ENCODE measurements around the gene ASPSCR1.
A peak's percentile ranks its signal among the peaks of the same experiment; 100 is the strongest.

ASPSCR1 gene

GRCh38 chr17:81960130-81960958, 17.1 kb upstream of the ASPSCR1 start:
- no peak for DNase-seq (ENCODE audit: low read depth in 2 of 2)

DNA sequence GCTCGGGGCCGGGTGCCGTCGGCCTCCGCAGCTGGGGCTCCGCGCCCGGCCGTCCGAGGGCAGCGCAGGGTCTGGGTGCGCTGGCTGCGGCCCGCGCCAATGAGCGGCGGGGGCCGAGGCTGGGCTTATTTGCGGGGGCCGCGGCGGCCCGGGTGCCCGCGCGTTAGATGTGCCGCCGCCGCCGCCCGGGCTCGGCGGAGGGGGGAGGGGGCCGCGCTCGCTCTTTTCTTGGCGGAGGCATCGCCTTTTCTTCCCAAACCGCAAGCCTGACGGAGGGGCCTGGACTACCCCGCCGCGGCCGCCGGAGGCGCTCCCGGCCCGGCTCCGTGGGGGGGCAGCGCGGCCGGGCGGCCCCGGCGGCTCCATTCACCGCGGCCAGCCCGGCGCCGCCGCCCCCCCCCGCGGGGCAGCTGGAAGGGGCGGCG, 16.3 kb upstream of the ASPSCR1 start, which contains the start of gene NOTUM:
Gene NOTUM, minus strand, starts transcription at position 101 of the 425 bp plus-strand sequence. CDS start 278 bp downstream, outside the sequence.
- DNase-seq (ENCODE audit: low read depth in 2 of 2), result no peak

DNA sequence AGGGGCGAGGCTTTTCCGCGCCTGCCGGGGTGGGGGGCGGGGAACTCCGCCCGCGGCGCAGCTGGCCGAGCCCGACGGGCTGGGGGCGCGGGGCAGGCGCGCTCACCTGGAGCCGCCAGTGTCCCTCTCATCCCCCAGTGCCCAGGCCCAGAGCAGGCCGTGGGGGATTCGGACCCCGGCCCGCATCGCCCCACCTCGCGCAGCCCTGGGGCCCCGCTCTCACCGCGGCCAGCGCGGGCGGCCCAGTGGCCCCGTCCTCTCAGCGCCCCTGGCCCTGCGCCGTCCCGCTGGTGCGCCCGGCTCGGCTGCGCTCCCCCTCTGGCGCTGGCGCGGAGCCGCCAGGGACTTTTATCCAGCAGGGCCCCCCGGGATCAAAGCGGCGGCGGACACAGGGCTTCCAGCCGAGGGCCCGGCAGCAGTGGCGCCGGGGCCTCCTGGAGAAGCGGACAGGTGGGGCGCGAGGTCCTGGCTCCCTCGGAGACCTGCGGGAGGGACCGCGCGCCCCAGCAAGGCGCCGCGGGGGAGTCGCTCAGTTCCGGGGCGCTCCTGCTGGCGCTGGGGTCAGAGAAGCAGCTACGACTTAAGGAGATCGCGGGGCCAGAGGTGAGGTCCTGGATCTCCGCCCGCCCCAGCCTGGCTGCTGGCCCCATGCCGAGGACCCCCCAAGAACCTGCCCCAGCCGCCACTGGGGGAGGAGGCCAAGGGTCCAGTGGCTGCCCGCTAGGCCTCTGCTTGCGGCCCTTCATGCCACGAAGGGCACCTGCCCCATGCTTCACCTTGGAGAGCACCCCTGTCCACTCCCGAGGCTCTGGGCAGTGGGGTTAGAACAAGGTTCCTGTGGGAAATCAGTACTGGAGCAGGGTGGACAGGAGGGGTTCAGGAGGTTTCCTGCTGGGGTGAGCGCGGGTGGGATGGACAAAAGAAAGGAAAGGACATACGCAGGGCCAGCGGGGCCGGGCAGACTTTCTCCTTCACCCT, 15.6 kb upstream of the ASPSCR1 start:
- no peak for DNase-seq (ENCODE audit: low read depth in 2 of 2)

DNA sequence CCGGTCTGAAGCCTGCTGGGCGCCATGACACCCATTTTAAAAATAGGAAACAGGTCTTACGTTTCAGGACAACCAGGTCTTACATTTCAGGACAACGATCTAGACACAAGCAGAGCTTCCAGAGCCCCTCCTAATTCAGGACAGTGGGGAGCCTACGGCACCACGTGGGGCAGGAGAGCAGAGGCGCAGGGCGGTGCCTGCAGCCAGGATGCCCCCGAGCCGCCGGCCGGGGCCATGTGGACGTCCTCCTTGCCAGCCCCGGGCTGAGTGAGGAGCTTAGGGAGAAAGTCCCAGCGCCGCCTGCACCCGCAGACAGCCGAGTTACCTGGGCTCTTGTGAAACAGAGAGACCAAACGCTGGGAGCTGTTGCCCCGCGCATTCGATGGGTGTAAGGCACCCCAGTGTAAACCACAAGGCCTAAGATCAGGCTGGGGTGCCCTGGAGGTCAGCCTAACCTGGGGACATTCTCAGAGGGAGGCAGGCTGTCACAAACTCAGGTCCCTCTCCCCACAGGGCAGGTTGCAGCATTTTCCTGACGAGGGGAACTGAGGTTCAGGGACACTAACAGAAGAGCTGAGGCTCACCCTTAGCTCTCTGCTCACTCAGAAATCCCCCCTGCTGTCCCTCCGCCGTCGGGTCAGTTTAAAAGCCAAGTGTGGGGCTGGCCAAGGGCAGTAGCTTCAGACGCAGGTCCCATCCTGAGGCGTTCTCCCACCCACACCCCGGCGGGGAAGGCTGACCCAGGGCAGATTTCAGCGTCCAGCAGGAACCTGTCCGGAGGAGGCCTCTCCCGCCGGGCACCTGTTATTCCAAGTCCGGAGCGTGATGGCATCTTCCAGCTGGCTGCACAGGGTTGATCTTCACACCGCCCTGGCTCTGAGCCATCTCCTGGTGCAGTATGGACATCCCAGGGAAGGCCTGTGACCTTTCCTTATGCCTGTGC, 14.7 kb upstream of the ASPSCR1 start:
- no peak for DNase-seq (ENCODE audit: low read depth in 2 of 2)

- DNase-seq (ENCODE audit: low read depth in 2 of 2), result no peak
These were observed 13.2 kb upstream of the ASPSCR1 start for GRCh38 chr17:81964081-81964849.

- no peak for DNase-seq (ENCODE audit: low read depth in 2 of 2)
These were observed 10.8 kb upstream of the ASPSCR1 start for GRCh38 chr17:81966343-81967243.

- no peak for DNase-seq (ENCODE audit: low read depth in 2 of 2)
These were observed 10.2 kb upstream of the ASPSCR1 start for GRCh38 chr17:81967244-81967532.

GRCh38 chr17:81967533-81968395, 9.7 kb upstream of the ASPSCR1 start:
- peak in 1 of 2 experiments; percentile 12 for DNase-seq (ENCODE audit: low read depth in 2 of 2)

- no peak for DNase-seq (ENCODE audit: low read depth in 2 of 2)
These were observed 9.1 kb upstream of the ASPSCR1 start for GRCh38 chr17:81968396-81968745.

DNA sequence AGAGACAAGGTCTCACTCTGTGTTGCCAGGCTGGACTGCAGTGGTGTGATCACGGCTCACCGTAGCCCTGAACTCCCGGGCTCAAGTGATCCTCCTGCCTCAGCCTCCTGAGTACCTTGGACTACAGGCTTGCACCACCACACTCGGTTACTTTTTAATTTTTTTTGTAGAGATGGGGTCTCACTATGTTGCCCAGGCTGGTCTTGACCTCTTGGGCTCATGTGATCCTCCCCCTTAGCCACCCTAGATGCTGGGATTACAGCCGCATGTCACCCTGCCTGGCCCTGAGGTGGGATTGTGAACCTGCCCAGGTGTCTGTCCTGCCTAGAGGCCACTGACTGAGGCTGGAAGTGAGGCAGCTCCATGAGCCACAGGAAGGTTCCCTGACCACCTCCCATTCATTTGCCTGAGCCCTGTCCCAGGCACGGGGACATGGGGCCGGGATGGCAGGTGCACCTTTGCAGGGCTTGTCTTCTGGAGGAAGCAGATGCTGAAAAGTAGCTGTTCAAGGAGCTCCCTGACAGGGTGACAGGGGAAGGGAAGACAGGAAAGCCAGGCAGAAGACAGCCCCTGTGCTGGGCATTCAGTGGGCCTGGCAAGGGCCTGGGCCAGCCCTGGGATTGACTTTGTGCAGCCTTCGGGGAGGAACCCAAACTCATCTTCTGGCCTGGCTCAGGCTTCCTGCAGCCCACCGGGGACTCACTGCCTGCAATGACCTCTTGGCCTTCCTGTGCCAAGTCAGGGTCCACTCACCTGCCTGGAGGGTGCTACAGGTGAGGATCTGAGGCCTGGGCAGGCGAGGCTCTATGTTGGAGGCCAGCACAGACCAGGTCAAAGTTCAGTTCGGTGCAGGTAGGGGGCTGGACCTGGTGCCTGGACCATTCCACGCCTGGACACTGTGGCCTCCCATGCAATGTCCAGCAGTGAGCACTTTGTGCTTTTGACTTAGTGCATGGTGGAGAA, 8.3 kb upstream of the ASPSCR1 start:
- DNase-seq (ENCODE audit: low read depth in 2 of 2), result no peak

DNA sequence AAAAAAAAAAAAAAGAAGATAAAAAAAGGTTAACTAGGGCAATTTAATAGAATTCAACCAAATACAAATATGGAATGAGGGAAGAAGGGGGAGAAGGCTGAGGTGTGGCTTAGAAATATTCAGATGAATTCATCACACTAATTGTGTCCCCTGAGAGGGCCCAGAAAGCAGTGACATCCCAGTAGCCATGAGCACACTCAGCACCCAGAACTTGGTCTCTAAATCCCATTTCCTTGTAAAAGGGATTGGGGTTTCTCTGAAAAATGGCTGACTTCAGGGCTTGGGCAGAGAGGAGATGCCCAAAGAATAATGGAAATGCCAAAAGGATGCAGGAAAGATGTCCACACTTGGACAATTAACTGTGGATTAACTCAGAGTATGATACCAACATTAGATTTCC, 4.0 kb upstream of the ASPSCR1 start:
- no peak for DNase-seq (ENCODE audit: low read depth in 2 of 2)

DNA sequence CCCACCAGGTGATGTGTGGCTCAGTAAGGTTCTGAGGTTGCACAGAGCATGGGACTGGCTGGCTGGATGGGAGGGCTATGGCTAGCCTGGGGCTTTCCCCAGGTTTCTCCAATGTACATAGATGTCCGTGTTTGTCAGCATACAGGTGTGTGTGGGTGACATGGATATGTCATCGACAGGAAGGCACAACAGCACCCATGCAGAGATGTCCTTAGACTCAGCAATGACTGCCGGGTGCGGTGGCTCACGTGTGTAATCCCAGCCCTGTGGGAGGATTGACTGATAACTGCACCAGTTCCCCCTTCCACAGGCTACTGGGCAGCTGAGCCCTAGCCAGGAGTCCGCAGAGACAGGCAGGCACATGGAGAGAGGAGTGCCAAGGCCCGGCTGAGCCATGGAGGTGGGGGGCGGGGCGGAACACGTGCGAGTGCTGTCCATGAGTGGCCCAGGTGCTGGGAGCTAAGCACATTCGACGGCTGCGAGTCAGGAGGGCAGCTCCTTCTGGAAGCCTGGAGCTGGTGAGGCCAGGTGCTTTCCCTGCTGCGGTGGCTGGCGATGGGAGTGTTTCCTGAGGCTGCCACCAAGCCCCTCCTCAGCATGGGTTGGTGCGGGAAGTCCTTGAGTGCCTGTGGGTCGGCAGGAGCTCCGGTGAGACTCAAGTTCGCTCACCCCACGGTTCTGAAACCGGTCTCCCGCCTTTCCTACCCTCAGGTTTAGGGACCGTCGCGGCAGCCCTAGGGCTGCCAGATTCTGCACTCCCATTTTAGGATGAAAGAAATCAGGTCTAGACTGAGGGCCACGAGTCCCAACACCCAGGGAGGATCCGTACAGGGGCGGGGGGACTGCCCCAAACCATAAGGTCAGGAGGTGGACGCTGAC, 858 bp upstream of the ASPSCR1 start:
- no peak for DNase-seq (ENCODE audit: low read depth in 2 of 2)

DNA sequence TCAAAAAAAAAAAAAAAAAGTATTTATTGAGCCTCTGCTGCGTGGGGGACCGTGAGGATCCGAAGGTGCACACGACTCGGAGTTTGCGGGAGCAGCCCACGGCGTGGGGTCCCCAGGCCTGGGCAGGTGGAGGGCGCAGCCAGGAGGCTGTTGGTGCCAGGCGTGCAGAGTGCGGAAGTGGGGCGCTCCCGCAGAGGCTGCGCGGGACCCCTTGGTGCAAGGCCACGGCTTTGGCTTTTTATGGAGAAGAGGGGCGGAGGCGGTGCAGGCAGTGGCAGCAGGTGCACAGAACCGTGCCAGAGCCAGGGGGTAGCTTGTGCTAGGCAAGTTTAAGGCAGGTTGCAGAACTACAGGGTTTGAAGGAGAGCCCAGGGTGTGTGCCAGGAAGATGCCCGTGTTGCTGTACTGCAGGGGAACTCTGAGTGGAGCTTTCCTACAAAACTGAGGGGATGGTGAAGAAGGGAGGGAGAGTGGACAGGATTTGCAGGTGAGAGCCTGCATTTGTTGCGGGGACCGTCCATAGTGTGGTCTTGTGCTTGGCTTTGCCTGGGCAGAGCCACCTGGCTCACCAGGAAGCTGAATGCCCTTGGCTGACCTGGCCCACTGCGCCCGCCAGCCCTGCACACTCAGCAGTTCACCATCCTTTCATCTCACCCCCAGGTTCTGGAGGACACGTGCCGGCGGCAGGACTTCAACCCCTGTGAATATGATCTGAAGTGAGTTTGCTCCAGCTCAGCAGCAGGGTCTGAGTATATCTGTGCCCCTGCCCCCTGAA, 1.3 kb downstream of the ASPSCR1 start:
- no peak for DNase-seq (ENCODE audit: low read depth in 2 of 2)

DNA sequence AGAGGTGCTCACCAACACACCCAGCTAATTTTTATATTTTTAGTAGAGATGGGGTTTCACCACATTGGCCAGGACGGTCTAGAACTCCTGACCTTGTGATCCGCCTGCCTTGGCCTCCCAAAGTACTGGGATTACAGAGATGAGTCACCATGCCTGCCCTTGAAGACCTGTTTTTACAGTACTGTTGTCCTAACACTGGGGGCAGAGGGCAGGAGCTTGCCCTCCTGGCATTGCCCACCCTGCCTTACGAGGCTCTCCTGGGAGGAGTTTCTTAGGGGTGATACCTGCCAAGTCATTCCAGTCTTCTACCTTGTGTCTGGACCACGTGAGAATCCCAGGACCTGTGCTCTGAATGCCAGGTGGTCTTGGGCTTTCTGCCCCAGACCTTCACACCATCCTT, 2.7 kb downstream of the ASPSCR1 start:
- DNase-seq (ENCODE audit: low read depth in 2 of 2), result no peak

DNA sequence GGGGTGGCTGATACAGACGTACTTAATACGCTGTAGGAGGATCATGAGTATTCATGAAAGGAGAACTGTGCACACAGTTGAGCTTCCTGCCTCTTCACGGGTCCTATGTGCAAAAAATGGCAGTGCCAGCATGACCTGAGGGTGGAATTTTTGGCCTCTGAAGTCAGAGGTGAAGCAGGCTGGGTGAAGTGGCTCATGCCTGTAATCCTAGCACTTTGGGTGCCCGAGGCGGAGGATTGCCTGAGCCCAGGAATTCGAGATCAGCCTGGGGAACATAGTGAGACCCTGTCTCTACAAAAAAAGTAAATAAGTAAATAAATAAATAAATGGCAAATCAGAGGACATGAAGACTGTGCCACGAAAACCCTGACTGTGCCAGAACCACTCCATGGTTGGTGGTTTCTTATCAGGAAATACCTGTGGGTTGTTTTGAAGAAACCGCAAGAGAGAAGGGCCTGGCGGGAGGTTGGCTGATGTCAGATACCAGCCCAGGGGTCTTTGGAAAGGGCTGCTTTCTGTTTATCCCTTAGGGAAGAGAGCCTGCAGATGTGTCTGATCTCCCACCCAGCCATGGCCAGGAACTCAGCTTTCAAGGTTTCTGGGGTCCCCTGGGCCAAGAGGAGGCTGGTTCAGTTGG, 3.4 kb downstream of the ASPSCR1 start:
- no peak for DNase-seq (ENCODE audit: low read depth in 2 of 2)
